Measurements from ENCODE around the gene TKT. TPM values are rescaled to one million over a fixed set of nuclear protein-coding genes. Genes with fewer than 3 reads are reported as not detected.

The TKT gene
- polyA plus RNA-seq, 2 of the 4 experiments (the other 2 are of a cell fraction), result 628 to 1,457 TPM

GRCh38 chr3:53223025-53223424 is 32.8 kb downstream of the TKT start:
- H3K27ac ChIP-seq, result peak overlapping the region; percentile 64 to 100
- DNase-seq (ENCODE audit: low read depth in 1 of 2, low spot score in 1 of 2) (no peak), ATAC-seq (no peak), FAIRE-seq (no peak)
- 58% methylated on average over 7 of the region's 7 CpGs for WGBS (ENCODE audit: missing lambda C conversion rate)
- peaks cover 59% of the 10 kb centered on the region for H3K4me1 ChIP-seq
- TF ChIP-seq, protein P1, sequence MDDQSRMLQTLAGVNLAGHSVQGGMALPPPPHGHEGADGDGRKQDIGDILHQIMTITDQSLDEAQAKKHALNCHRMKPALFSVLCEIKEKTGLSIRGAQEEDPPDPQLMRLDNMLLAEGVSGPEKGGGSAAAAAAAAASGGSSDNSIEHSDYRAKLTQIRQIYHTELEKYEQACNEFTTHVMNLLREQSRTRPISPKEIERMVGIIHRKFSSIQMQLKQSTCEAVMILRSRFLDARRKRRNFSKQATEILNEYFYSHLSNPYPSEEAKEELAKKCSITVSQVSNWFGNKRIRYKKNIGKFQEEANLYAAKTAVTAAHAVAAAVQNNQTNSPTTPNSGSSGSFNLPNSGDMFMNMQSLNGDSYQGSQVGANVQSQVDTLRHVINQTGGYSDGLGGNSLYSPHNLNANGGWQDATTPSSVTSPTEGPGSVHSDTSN (IDR thresholded peaks at IDR 0.05), result 0 out of 2 replicates have a peak, but pooled peaks have one; percentile 2
- TF ChIP-seq EHF (CRISPR knock-in tag; IDR thresholded peaks at IDR 0.05) (no peak), SREBF2 (IDR thresholded peaks at IDR 0.05) (no peak), FOSL2 (IDR thresholded peaks at IDR 0.05) (no peak), FOSL2 (CRISPR knock-in tag; IDR thresholded peaks at IDR 0.05) (no peak)
- no peak overlapping the region for H3K4me3 ChIP-seq
- no peak overlapping the region for H3K4me2 ChIP-seq
- ChIA-PET POLR2A (no interaction called here), CTCF (interaction anchor here (7.4 kb wide), 1 partner anchor 11 kb away, joined by 69 read pairs; no protein-coding TSS in a partner anchor)
- no peaks in the 10 kb centered on the region for H3K9me3 ChIP-seq

DNA sequence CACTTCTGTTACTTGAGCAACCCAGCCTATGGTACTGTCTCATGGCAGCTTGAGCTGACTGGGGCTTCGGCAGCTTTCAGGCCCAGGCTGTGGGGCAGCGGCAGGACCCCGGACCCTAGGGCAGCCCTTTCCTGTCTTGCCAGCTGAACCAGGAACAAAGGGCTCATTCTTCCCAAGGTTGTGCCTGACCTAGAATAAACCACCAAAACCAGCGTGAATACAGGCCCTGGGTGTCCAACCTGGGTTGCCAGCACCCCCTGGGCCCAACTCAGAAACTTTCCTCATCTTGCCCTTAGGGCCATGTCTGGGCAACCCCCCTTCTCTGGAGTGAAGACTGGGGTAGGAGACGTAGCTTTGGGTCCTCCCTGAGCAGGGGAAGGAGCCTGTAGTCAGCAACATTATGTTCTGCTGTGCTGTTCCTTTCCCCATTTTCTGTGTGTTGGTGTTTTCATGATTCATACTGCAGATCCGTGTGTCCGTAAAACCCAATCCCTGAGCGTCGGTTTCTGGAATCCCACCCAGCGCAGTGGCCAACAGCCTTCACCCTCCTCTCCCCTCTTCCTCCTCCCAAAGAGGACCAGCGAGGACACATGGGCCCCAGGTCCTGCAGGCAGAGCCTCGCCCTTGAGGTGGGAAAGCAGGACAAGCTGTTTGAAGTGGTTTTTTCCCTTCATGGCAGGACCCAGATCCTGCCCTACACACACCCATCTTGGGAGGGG is 33.5 kb downstream of the TKT start:
- no peaks in the 10 kb centered on the region for H3K9me3 ChIP-seq
- no peak overlapping the region for H3K4me2 ChIP-seq
- 66% methylated on average over 9 of the region's 12 CpGs for WGBS (ENCODE audit: missing lambda C conversion rate)
- H3K4me1 ChIP-seq, result peaks cover 53% of the 10 kb centered on the region
- ATAC-seq (peak; percentile 0 to 6; a peak in 1 of 6 replicates), FAIRE-seq (no peak), DNase-seq (ENCODE audit: low read depth in 1 of 2, low spot score in 1 of 2) (no peak)
- H3K27ac ChIP-seq, result peak overlapping the region; percentile 64 to 100
- CTCF ChIA-PET, result interaction anchor here (7.4 kb wide), 1 partner anchor 12 kb away, joined by 69 read pairs; no protein-coding TSS in a partner anchor
- TF ChIP-seq POLR2AphosphoS2 (conservative IDR thresholded peaks at IDR 0.05; ENCODE audit: low read length) (peak; percentile 55; the same call in 1 of the 2 replicates), TP53 (CRISPR knock-in tag; IDR thresholded peaks at IDR 0.05) (0 out of 2 replicates have a peak, but pooled peaks have one; percentile 12), GATA3 (IDR thresholded peaks at IDR 0.05; ENCODE audit: borderline replicate concordance) (peak; percentile 13; the same call in 1 of the 2 replicates), HMGXB4 (CRISPR knock-in tag; IDR thresholded peaks at IDR 0.05; ENCODE audit: borderline replicate concordance) (no peak), HOXA7 (CRISPR knock-in tag; IDR thresholded peaks at IDR 0.05) (0 out of 2 replicates have a peak, but pooled peaks have one; percentile 63), BCL3 (IDR thresholded peaks at IDR 0.05) (0 out of 3 replicates have a peak, but pooled peaks have one; percentile 14), MAZ (IDR thresholded peaks at IDR 0.05; ENCODE audit: borderline replicate concordance, low read depth, low read length) (no peak)
- TF ChIP-seq, protein P1 (IDR thresholded peaks at IDR 0.05), result peak; percentile 45; the same call in 1 of the 2 replicates
- no peak overlapping the region for H3K4me3 ChIP-seq
- POLR2A ChIA-PET, result interaction anchor here (1.2 kb wide), 1 partner anchor 48 kb away, joined by 4 read pairs; no protein-coding TSS in a partner anchor

DNA sequence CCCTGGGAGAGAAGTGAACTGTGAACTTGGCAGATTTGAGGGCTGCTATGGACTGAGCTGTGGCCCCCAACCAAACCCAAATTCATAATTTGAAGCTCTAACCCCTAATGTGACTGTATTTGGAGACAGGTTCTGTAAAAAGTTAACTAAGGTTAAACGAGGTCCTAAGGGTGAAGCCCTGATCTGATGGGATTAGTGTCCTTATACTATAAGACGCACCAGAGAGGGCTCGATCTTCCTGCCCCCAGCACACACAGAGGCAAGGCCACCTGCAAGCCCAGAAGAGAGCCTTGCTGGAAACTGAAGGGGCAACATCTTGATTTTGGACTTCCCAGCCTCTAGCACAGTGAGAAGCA is 34.0 kb downstream of the TKT start:
- no peak overlapping the region for H3K4me3 ChIP-seq
- 54% methylated on average over 3 of the region's 3 CpGs for WGBS (ENCODE audit: missing lambda C conversion rate)
- ChIA-PET POLR2A (interaction anchor here (1.2 kb wide), 1 partner anchor 48 kb away, joined by 4 read pairs; no protein-coding TSS in a partner anchor), CTCF (interaction anchor here (0.8 to 7.4 kb wide), 3 partner anchors 12 to 32 kb away, joined by 3 to 69 read pairs (median 3); no protein-coding TSS in a partner anchor)
- H3K4me2 ChIP-seq, result no peak overlapping the region
- ATAC-seq (peak in 1 of 2 experiments; percentile 0; a peak in 1 of 6 replicates), DNase-seq (ENCODE audit: low read depth in 1 of 2, low spot score in 1 of 2) (no peak), FAIRE-seq (no peak)
- no peak for TF ChIP-seq BHLHE40 (IDR thresholded peaks at IDR 0.05; ENCODE audit: low read depth, low read length)
- no peak for TF ChIP-seq FOXS1 (CRISPR knock-in tag; IDR thresholded peaks at IDR 0.05)
- no peak for TF ChIP-seq MAFK (IDR thresholded peaks at IDR 0.05; ENCODE audit: partially characterized antibody)
- TF ChIP-seq NPAS2 (CRISPR knock-in tag; IDR thresholded peaks at IDR 0.05; ENCODE audit: borderline replicate concordance), result no peak
- TF ChIP-seq ZFP36 (IDR thresholded peaks at IDR 0.05; ENCODE audit: borderline replicate concordance, partially characterized antibody), result no peak
- TF ChIP-seq HOXB13 (CRISPR knock-in tag; IDR thresholded peaks at IDR 0.05; ENCODE audit: low read depth), result no peak
- H3K4me1 ChIP-seq, result peaks cover 48% of the 10 kb centered on the region
- no peaks in the 10 kb centered on the region for H3K9me3 ChIP-seq
- peak overlapping the region; percentile 64 to 100 for H3K27ac ChIP-seq

Measured in A549 (cell line).